ENCODE measurements around the gene RNF8. TPM values are rescaled to one million over a fixed set of nuclear protein-coding genes. Genes with fewer than 3 reads are reported as not detected.
"Not testable (repeated sequence)": the region's sequence is repeated elsewhere in the genome, so short reads cannot be mapped to it uniquely, and the experiment has no call there.

RNF8 gene
- polyA plus RNA-seq, 4 donors, result 24.4 to 30.5 (median 26.4) TPM

DNA sequence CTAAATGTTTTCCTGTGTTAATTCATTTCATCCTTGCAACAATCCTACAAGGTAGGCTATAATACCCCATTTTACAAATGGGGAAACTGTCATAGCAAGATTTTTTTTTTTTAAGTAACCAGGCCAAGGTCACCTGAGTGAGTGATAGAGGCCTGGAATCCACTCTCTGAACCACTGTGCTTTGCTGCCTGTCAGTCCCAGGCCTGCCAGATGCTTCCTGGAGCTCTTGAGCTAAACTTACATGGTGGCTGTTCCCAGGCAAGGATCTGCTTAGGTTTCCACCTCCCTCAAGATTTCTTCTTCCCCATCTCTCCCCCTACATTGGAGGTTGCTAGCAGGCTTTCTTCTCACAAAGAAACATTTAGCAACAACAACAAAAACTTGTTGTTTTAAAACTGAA, 32.7 kb upstream of the RNF8 start:
- DNase-seq (ENCODE audit: low read depth in 4 of 4, low spot score in 3 of 4), result no peak

DNA sequence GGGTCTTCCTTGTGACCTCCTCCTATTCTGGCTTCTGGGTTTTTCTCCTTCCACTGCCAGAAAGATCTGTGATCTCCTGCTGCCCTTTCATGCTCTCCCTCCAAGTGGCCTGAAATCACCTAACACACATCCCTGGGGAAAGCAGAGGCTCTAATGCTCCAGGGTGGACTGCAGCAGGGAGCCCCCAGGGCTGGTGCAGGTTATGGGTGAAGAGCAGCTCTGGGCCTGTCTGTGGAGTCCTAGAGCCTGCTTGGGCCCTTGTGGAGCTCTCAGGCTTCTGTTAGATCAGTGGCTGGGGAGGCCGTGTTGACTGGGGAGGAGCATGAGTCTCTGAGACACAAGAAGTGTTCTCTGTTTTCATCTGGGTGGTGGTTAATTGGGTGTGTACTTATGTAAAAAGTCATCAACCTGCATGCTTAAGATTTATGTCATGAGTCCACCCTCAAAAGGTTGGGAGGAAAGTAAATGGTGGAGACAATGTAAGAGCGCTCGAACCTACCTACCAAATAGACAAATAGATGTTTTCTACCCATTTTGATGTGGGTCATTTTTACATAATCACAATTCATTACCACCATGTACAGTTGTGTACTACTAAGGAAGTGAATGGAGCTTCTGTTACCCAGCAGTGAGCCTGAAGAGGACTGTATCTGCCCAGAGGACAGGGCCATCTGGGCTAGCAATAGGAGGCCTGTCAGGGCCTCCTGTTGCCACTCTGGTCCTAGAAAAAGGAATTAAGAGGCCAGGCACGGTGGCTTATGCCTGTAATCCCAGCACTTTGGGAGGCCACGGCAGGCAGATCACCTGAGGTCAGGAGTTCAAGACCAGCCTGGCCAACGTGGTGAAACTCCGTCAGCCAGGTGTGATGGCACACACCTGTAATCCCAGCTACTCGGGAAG, 32.0 kb upstream of the RNF8 start:
- DNase-seq (ENCODE audit: low read depth in 4 of 4, low spot score in 3 of 4), result no peak

DNA sequence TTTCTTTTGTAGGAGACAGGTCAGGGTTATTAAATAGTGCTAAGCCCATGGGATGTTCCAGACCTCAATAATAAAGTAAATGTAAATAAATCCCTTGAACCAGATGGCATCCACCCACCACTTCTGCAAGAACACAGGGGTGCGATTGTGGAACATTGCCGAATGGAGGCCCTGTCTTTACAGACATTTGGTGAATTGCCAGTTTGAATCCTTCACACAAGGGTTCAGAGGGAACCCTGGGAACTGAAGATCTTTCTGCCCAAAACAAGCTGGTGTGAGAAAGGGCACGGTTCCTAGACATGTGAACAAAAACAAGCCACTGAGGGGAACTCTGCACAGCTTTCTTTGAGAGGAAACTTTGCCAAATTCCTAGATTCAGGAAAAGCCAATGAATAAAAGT, 30.2 kb upstream of the RNF8 start:
- DNase-seq (ENCODE audit: low read depth in 4 of 4, low spot score in 3 of 4), result no peak

DNA sequence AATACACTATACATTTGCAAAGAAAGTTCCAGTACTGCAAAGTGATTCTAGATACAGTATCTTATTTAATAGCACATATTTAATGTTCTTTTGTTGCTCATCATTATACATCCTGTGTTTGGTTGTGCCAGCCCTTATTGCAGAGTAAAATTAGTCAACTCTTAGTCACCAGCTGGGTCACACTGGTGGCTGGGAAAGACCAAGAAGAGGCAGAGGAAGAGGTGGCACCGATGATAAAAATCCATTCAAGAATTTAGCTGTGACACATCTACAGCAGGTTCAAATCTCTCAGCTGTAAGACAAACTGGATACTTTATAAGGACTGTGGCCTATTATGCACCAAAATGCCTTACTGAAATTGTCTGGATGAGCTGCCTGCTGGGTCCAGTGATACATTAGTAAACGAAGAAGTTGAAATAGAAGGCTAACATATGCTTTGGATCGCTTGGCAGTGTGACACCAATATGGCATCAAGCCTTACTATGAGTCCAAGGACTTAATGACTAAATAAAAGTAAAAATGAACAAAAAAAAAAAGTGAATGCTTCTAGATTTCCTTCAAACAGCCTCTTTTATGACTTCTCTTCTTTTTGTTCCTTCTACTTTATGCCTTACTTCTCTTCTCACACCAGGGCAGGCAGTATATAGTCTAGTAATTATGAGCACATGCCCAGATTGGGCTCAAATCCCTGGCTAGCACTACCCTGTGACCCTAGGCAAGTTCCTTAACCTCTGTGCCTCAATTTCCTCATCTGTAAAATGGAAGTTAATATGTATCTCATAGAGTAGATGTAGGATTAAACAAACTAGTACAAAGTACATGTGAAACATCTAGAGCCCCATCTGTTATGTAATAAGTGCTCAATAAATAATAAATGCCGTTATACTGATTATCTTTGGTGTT, 29.4 kb upstream of the RNF8 start:
- no peak for DNase-seq (ENCODE audit: low read depth in 4 of 4, low spot score in 3 of 4)

DNA sequence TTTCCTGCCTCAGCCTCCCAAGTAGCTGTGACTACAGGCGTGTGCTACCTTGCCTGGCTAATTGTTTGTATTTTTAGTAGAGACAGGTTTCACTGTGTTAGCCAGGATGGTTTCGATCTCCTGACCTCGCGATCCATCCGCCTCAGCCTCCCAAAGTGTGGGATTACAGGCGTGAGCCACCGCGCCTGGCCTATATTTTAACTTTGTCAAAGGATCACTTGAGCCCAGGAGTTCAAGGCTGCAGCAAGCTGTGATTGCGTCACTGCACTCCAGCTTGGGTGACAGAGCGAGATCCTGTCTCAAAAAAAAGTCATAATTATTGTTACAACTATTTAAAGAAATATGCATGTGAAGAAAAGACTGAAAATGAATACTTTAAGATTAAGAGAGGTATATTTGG, 23.4 kb upstream of the RNF8 start:
- not testable (repeated sequence) for DNase-seq (ENCODE audit: low read depth in 4 of 4, low spot score in 3 of 4)

DNA sequence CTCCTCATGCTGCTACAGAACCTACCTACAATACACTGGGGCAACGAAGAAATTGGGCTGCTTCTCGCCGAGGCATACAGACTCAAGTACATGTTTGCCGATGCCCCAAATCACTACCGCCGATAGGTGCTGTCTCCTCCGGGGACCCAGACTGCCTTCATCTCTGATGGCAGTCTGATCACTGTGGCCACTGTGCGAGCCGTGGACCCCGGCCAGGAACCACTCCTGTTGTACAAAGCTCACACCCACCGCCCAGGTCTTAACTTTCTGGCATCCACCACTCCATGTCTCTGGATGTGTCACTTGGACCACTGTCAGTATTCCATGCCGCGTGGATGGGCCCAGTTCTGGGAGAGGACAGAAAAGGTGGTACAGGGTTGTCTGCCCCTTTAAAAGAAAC, 22.7 kb upstream of the RNF8 start:
- no peak for DNase-seq (ENCODE audit: low read depth in 4 of 4, low spot score in 3 of 4)

DNA sequence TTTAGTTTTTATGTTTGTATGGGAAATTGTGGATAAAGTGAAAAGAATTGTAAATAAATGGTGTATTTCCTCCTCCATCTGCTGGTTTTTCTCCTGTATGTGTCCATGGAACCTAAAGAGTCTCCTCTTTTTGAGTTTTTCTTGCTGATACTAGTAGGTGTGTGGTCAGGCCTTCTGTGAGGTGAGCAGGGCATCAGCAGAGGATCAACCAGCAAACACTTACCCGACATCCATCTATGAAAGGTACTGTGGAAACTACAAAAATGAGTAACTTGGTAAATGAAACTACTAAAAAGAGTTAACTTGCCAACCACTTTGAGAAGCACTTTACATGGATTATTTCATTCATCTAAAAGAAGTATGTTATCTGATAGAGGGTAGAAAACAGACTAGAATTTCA, 20.9 kb upstream of the RNF8 start:
- no peak for DNase-seq (ENCODE audit: low read depth in 4 of 4, low spot score in 3 of 4)

DNA sequence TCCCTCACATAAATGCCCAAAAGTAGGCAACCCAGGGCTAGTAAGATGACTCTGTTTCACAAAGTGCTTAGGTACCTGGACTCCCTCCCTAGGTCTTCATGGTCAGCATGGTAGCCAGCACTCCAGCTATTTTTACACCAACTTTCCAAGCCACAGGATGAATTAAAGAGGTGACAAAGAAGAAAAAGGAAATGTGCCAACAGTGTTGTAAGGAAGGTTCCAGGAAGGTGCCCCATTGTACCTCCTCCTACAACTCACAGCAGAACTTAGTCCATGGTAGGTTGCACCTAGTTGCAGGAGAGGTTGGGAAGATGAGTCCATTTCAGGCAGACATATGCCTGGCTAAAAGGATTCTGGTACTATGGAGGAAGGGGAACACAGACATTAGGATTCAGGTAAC, 19.7 kb upstream of the RNF8 start:
- DNase-seq (ENCODE audit: low read depth in 4 of 4, low spot score in 3 of 4), result no peak

DNA sequence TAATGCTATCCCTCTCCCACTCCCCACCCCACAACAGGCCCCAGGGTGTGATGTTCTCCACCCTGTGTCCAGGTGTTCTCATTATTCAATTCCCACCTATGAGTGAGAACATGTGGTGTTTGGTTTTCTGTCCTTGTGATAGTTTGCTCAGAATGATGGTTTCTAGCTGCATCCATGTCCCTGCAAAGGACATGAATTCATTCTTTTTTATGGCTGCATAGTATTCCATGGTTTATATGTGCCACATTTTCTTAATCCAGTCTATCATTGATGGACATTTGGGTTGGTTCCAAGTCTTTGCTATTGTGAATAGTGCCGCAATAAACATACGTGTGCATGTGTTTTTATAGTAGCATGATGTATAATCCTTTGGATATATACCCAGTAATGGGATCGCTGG, 15.5 kb upstream of the RNF8 start:
- not testable (repeated sequence) for DNase-seq (ENCODE audit: low read depth in 4 of 4, low spot score in 3 of 4)

DNA sequence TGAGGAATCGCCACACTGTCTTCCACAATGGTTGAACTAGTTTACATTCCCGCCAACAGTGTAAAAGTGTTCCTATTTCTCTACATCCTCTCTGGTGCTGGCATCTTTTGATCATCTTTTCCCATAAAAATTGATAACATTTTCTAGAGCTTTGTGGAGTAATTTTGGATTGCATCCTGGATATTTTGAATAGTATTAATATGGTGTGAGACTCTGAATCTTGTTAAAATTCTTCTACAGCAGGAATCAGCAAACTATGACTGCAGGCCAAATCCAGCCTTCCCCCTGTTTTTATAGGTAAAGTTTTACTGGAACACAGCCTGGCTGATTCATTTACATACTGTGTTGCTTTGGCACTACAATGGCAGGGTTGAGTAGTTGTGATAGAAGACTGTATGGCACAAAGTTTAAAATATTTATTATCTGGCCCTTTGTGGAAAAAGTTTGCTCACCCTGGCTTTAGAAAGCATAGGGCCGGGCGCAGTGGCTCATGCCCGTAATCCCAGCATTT, 15.0 kb upstream of the RNF8 start:
- no peak for DNase-seq (ENCODE audit: low read depth in 4 of 4, low spot score in 3 of 4)

DNA sequence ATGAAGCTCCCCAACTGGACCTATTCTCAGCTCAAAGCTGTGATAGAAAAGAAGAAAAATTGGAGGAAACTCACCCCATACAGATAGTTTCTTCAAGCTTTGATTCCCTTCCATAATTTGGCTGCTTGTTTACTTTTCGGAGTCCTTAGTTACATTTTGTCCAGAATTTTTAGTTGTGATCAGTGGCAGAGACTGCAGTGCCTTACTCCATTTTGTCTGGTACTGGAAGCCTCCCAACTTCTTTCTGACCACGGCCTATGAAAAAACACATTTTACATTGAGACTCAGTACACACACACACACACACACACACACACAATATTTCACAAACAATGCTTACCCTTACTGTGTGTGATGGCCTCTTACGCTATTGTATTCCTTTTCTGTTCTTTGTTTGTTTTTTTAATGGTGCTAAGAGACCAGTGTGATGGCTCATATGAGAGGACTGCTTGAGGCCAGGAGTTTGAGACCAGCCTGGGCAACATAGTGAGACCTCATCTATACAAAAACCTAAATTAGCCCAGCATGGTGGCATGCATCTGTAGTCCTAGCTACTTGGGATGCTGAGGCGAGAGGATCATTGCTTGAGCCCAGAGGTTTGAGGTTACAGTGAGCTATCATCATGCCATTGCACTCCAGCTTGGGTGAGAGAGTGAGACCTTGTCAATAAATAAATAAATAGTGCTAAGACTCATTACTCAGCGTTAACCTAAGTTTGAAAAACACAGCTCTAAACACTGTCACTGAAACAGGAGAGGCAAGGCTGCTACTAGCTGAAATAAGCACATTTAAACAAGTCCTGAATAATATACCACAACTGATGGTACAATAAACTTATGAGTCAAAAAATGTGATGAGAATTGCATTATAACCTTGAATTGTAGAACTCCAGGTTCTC, 13.8 kb upstream of the RNF8 start:
- DNase-seq (ENCODE audit: low read depth in 4 of 4, low spot score in 3 of 4), result no peak

DNA sequence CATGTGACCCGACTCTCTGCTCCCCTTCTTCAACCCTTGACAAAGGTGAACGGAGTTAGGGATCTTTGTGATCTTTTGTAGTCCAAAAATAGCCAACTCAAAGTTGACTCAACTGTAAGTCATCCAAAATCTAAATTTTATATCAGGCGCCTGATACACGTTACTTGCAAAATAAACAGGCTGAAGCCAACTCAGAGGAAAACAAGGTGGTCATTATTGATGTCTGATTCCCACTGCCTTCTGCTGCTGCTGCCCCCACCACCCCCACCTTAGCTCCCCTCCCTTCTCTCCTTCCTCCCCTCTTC, 13.2 kb upstream of the RNF8 start:
- DNase-seq (ENCODE audit: low read depth in 4 of 4, low spot score in 3 of 4), result no peak

DNA sequence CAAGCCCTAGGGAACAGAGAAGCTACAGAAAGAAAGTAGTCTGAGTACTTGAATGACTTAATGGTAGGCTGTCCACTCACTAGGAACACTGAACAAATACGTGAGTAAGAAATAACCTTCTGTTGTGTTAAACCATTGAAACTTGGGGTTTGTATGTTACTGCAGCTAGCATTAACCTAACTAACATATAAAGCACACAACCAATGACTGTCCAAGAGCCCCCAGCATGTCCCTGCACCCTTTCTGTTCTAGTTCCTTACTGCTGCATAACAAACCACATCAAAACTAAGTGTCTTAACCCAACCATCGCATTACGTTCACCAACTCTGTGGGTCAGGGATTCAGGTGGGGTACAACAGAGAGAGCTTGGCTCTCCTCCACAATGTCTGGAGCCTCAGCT, 10.5 kb upstream of the RNF8 start:
- DNase-seq (ENCODE audit: low read depth in 4 of 4, low spot score in 3 of 4), result no peak

DNA sequence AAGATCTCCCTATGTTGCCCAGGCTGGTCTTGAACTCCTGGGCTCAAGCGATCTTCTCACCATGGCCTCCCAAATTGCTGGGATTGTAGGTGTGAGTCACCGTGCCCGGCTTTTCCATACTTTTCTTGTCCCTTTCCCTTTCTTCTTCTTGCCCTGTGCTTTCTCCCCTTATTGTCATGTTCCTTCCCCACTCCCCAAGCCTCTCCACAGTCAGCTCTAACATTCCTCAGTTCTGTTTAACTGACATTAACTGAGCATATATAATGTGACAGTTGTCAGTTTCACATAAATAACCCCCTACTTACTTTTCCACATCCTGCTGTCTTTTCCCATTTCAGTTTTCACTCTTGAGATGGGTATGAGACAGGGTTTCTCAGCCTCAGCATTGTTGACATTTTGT, 9.5 kb upstream of the RNF8 start:
- DNase-seq (ENCODE audit: low read depth in 4 of 4, low spot score in 3 of 4), result no peak

DNA sequence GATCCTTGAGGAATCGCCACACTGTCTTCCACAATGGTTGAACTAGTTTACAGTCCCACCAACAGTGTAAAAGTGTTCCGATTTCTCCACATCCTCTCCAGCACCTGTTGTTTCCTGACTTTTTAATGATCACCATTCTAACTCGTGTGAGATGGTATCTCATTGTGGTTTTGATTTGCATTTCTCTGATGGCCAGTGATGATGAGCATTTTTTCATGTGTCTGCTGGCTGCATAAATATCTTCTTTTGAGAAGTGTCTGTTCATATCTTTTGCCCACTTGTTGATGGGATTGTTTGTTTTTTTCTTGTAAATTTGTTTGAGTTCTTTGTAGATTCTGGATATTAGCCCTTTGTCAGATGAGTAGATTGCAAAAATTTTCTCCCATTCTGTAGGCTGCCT, 8.0 kb upstream of the RNF8 start:
- not testable (repeated sequence) for DNase-seq (ENCODE audit: low read depth in 4 of 4, low spot score in 3 of 4)

DNA sequence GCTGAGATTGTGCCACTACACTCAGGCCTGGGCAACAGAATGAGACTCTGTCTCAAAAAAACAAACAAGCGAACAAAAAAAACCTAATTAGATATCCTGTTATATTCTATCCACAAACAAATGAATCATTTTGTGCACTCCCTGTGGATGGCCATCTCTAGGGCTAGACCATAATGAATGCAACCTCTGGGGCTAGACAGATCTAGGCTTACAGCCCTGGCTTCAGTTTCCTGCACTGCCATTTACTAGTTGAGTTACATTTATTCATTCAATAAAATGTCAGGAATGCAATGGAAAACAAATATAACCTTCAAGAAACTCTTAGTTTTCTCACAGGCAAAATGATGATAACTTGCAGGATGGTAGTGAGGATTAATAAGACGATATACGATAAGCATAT, 6.6 kb upstream of the RNF8 start:
- no peak for DNase-seq (ENCODE audit: low read depth in 4 of 4, low spot score in 3 of 4)

DNA sequence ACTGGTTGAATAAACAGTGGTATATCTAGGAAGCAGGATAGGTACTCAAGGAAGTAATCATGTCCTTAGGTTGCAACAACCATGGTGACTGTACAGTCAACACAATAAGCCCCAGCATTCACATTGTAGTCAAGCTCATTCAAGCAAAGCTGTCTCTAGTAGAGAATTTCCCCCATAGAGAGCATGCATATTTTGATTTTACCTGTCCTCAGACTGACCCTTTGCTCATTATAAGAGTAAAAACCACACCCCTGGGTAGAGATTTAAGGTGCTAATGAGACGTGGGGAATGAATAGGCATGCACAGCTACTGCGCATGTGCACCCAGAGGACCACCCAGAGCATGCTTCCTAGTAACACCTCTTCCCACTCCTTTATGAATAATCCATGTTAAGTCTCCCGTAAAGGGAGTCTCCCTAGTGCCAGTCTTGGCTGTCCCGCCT, 6.1 kb upstream of the RNF8 start:
- no peak for DNase-seq (ENCODE audit: low read depth in 4 of 4, low spot score in 3 of 4)

DNA sequence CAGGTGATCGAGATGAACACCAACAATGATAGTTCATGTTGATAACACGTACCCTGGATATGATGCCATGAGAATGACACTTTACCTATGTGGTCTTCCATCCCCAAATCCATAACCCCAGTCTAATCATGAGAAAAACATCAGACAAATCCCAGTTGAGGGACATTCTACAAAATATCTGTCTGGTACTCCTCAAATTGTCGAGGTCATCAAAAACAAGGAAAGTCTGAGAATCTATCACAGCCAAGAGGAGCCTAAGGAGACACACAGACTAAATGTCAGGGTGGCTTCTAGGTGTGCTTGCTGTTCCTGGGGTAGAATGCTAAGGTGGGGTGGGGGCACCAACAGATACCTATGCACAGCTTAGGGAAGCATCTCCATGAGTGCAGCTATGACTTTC, 2.8 kb upstream of the RNF8 start:
- DNase-seq (ENCODE audit: low read depth in 4 of 4, low spot score in 3 of 4), result no peak

DNA sequence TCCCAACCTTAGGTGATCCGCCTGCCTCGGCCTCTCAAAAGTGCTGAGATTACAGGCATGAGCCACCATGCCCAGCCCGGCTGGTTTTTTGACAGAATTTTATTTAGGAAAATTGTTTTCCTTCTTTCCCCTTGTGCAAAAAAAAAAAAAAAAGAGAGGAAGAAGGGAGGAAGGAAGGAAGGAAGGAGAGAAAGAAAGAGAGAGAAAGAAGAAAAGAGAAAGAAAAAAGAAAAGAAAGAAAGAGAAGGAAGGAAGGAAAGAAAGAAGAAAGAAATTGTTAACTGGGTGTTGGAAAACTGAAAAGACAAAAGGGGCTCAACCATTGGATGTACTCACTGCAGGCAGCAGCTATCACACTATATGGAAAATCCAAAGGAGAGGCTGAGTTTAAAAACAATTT, 1.4 kb upstream of the RNF8 start:
- DNase-seq (ENCODE audit: low read depth in 4 of 4, low spot score in 3 of 4), result no peak

DNA sequence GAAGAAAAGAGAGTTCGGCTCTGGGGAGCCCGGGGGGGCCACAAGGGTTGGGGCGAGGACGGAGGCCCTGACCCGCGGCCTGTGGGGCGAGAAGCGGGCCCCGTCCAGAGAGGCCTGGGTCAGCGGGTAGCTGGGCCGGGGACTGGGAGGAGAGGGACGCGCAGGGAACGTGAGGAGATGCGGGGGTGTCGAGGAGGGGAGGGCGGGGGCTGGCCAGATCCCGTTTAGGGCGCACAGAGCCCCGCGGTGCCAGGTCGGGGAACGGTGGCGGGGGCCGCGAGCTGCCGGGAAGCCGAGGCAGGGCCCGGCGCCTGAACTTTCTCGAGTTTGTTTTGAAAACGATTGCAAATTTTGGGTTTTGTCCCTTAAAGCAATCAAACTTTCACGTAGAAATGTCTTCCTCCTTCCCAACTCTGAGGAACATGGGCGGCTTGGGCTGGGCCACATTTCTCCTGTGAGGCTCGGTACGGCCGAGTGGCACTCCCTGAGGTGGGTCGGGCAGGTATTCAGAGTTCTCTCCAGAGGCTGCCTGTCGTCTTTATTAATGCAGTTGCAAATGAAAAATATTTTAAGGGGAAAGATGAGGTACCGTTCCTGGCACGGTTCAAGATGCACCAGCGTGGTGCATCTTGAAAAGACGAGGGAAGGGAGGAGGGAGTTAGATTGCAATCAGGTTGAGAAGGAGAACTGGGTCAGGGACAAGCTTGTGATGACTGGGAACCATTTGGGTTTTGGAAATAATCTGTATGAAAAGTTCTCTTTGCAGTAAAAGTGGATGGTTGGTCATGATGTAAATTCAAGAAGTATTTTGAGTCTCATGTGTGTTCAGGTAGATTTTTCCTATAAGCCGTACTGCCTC, 972 bp downstream of the RNF8 start:
- DNase-seq (ENCODE audit: low read depth in 4 of 4, low spot score in 3 of 4), result no peak

Data from left renal pelvis (tissue), 4 donors.